Mesendoderm (in vitro differentiated cells): ENCODE results near the gene MPPED1.

Experiments used
- DNase-seq: peaks from one replicate; pipeline ENCODE4 v3.0.0; 2013
- H2AK5ac ChIP-seq: 2 replicates; pipeline ENCODE4 v1.6.1; 2013; ENCODE audit warnings: low read length, inconsistent platforms
- H2BK120ac ChIP-seq: 2 replicates; pipeline ENCODE4 v1.6.1; 2013; ENCODE audit warnings: low read depth, mild to moderate bottlenecking, low read length, moderate library complexity, mixed read lengths
- H2BK15ac ChIP-seq: replicated peaks from 2 replicates; pipeline ENCODE4 v1.6.1; 2013; ENCODE audit warnings: low read depth, mild to moderate bottlenecking, moderate library complexity
- H2BK5ac ChIP-seq: 2 replicates; pipeline ENCODE4 v1.6.1; 2013; ENCODE audit warnings: low read length, inconsistent platforms
- H3K18ac ChIP-seq: 2 replicates; pipeline ENCODE4 v1.6.1; 2013; ENCODE audit warnings: mild to moderate bottlenecking, low read length, mixed read lengths
- H3K23ac ChIP-seq: one replicate; pipeline ENCODE4 v1.6.1; 2013; ENCODE audit warnings: low read length
- H3K27ac ChIP-seq: 2 replicates; pipeline ENCODE4 v1.5.1; 2013; ENCODE audit warnings: low read depth, mild to moderate bottlenecking, inconsistent platforms, low read length, moderate library complexity
- H3K27me3 ChIP-seq: 2 replicates; pipeline ENCODE4 v1.6.1; 2013; ENCODE audit warnings: low read length, control low read depth, mild to moderate bottlenecking, inconsistent platforms; ENCODE audit not compliant: insufficient read depth, poor library complexity
- H3K36me3 ChIP-seq: 2 replicates; pipeline ENCODE4 v1.6.1; 2013; ENCODE audit warnings: low read length, inconsistent platforms; ENCODE audit not compliant: control insufficient read depth, insufficient read depth
- H3K4ac ChIP-seq: one replicate; pipeline ENCODE4 v1.6.1; 2013; ENCODE audit warnings: low read depth, mild to moderate bottlenecking, low read length, moderate library complexity
- H3K4me1 ChIP-seq: 2 replicates; pipeline ENCODE4 v1.6.1; 2013; ENCODE audit warnings: low read depth, low read length, inconsistent platforms; ENCODE audit not compliant: control insufficient read depth
- H3K4me2 ChIP-seq: 2 replicates; pipeline ENCODE4 v1.6.1; 2013; ENCODE audit warnings: low read length
- H3K4me3 ChIP-seq: 2 replicates; pipeline ENCODE4 v1.5.1; 2013; ENCODE audit warnings: mild to moderate bottlenecking, low read length
- H3K56ac ChIP-seq: one replicate; pipeline ENCODE4 v1.6.1; 2013; ENCODE audit warnings: low read length
- H3K79me1 ChIP-seq: 2 replicates; pipeline ENCODE4 v1.6.1; 2013; ENCODE audit warnings: low read length, inconsistent platforms
- H3K79me2 ChIP-seq: 2 replicates; pipeline ENCODE4 v1.6.1; 2013; ENCODE audit warnings: mild to moderate bottlenecking, low read length; ENCODE audit not compliant: control insufficient read depth, insufficient read depth
- H3K9ac ChIP-seq: 2 replicates; pipeline ENCODE4 v1.6.1; 2013; ENCODE audit warnings: low read length, inconsistent platforms
- H4K5ac ChIP-seq: one replicate; pipeline ENCODE4 v1.6.1; 2013; ENCODE audit warnings: low read length
- H4K8ac ChIP-seq: one replicate; pipeline ENCODE4 v1.6.1; 2013; ENCODE audit warnings: low read depth, mild to moderate bottlenecking, control low read depth, low read length, moderate library complexity
- WGBS: extraction: QIAGEN DNeasy Blood & Tissue Kit; methylation state at CpG from one replicate; pipeline ENCODE4 v1.1.7; 2013; ENCODE audit warnings: low lambda C conversion rate, missing lambda C conversion rate; ENCODE audit not compliant: insufficient coverage; ENCODE audit errors: extremely low coverage; 5-methylcytosine and 5-hydroxymethylcytosine counted together

Gene MPPED1

GRCh38 chr22:43526946-43527345 lies 115.1 kb downstream of the MPPED1 start:
- Histone ChIP-seq H3K4me1 (no peaks in the 10 kb centered on the region), H3K27me3 (no peaks in the 10 kb centered on the region), H3K56ac (no peak overlapping the region), H3K79me1 (no peaks in the 10 kb centered on the region), H3K79me2 (no peaks in the 10 kb centered on the region), H3K4ac (no peak overlapping the region), H3K36me3 (no peaks in the 10 kb centered on the region), H4K5ac (no peak overlapping the region), H2BK15ac (no peak overlapping the region), H2BK5ac (no peak overlapping the region), H2AK5ac (no peak overlapping the region), H3K9ac (no peak overlapping the region), H2BK120ac (no peak overlapping the region), H4K8ac (no peak overlapping the region), H3K27ac (no peak overlapping the region), H3K4me3 (no peak overlapping the region), H3K4me2 (no peak overlapping the region), H3K18ac (no peak overlapping the region), H3K23ac (no peak overlapping the region)
- no CpG with 5 or more reads among the region's 5 CpGs for WGBS
- DNase-seq = no peak

DNA sequence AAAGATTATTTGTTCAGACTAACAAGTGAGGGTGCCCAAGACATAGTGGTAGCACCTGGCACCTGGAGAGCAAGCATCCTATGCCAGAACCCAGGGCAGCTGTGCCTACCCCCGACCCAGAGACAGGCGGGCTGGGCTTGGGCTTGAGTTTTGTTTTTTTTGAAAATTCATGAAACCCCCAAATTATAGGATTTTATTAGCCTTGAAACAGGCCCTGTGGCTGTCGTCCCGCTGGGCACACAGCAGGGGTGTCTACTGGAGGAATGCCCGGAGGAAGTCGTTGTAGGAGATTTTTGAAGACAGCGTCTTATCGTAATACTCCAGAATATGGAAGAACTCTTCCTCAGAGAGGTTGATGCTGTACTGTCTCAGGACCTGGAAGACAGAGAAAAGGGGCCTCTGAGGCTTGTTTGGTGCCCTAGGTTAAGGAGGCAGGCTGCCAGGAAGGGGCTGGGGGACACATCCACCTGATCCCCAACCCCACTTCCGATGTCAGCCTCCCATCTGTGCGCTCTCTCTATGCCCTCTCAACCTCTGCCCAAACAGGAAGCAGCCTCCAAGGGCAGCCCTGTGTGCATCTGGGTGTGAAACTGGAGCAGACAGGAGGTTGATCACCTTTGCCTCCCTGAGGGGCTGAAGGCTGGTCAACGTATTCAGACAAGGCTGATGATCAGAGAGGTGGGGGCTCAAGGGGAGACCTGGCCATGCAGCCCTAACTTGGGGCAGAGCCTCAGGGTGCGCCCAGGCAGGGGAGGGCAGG lies 117.0 kb downstream of the MPPED1 start:
- no peak overlapping the region for H3K4me2 ChIP-seq
- H3K4ac ChIP-seq = no peak overlapping the region
- no peaks in the 10 kb centered on the region for H3K79me2 ChIP-seq
- H3K27ac ChIP-seq = no peak overlapping the region
- H3K4me3 ChIP-seq = no peak overlapping the region
- H2BK5ac ChIP-seq = no peak overlapping the region
- H3K56ac ChIP-seq = no peak overlapping the region
- no peak overlapping the region for H3K23ac ChIP-seq
- H2BK120ac ChIP-seq = no peak overlapping the region
- DNase-seq = no peak
- no peak overlapping the region for H2BK15ac ChIP-seq
- no peaks in the 10 kb centered on the region for H3K36me3 ChIP-seq
- H3K27me3 ChIP-seq = no peaks in the 10 kb centered on the region
- no peaks in the 10 kb centered on the region for H3K4me1 ChIP-seq
- no peaks in the 10 kb centered on the region for H3K79me1 ChIP-seq
- WGBS = no CpG with 5 or more reads among the region's 12 CpGs
- no peak overlapping the region for H3K9ac ChIP-seq
- H4K5ac ChIP-seq = no peak overlapping the region
- H4K8ac ChIP-seq = no peak overlapping the region
- H2AK5ac ChIP-seq = no peak overlapping the region
- H3K18ac ChIP-seq = no peak overlapping the region

- Histone ChIP-seq H3K18ac (no peak overlapping the region), H2BK5ac (no peak overlapping the region), H4K8ac (no peak overlapping the region), H3K36me3 (no peaks in the 10 kb centered on the region), H3K4me1 (no peaks in the 10 kb centered on the region), H3K79me2 (no peaks in the 10 kb centered on the region), H3K4me2 (no peak overlapping the region), H2AK5ac (no peak overlapping the region), H3K4me3 (no peak overlapping the region), H2BK15ac (no peak overlapping the region), H3K9ac (no peak overlapping the region), H2BK120ac (no peak overlapping the region), H3K56ac (no peak overlapping the region), H4K5ac (no peak overlapping the region), H3K23ac (no peak overlapping the region), H3K4ac (no peak overlapping the region), H3K27ac (no peak overlapping the region), H3K27me3 (no peaks in the 10 kb centered on the region), H3K79me1 (no peaks in the 10 kb centered on the region)
- WGBS = no CpG with 5 or more reads among the region's 2 CpGs
- no peak for DNase-seq
These were observed 117.6 kb downstream of the MPPED1 start for GRCh38 chr22:43529461-43529860.

DNA sequence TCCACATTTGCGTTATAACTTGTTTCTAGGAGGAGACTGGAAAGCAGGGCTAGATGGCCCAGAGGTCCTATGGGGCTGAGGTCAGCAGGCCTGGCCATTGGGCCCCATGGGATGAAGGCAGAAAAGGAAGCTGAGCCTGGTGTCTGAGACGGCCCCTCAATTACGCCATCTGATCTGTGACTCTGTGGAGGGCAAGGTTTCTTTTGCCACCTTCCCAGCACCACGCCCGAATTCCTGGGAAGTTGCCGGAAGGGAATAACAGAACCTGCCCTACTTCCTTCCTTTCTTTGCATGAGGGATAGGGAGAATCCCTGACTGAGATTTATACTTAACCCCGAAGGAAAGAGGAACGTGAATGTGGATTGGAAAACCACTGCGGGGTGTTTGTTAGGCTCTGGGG lies 118.1 kb downstream of the MPPED1 start:
- WGBS = no CpG with 5 or more reads among the region's 9 CpGs
- H3K27me3 ChIP-seq = no peaks in the 10 kb centered on the region
- no peak overlapping the region for H4K5ac ChIP-seq
- H3K9ac ChIP-seq = no peak overlapping the region
- H3K79me2 ChIP-seq = no peaks in the 10 kb centered on the region
- no peak overlapping the region for H3K4ac ChIP-seq
- H2BK120ac ChIP-seq = no peak overlapping the region
- H2BK5ac ChIP-seq = no peak overlapping the region
- H3K56ac ChIP-seq = no peak overlapping the region
- H2AK5ac ChIP-seq = no peak overlapping the region
- no peaks in the 10 kb centered on the region for H3K36me3 ChIP-seq
- DNase-seq = peak; percentile 16
- H3K4me3 ChIP-seq = no peak overlapping the region
- no peak overlapping the region for H2BK15ac ChIP-seq
- no peak overlapping the region for H3K23ac ChIP-seq
- no peak overlapping the region for H3K4me2 ChIP-seq
- H3K18ac ChIP-seq = no peak overlapping the region
- no peaks in the 10 kb centered on the region for H3K79me1 ChIP-seq
- H4K8ac ChIP-seq = no peak overlapping the region
- no peak overlapping the region for H3K27ac ChIP-seq
- no peaks in the 10 kb centered on the region for H3K4me1 ChIP-seq

DNA sequence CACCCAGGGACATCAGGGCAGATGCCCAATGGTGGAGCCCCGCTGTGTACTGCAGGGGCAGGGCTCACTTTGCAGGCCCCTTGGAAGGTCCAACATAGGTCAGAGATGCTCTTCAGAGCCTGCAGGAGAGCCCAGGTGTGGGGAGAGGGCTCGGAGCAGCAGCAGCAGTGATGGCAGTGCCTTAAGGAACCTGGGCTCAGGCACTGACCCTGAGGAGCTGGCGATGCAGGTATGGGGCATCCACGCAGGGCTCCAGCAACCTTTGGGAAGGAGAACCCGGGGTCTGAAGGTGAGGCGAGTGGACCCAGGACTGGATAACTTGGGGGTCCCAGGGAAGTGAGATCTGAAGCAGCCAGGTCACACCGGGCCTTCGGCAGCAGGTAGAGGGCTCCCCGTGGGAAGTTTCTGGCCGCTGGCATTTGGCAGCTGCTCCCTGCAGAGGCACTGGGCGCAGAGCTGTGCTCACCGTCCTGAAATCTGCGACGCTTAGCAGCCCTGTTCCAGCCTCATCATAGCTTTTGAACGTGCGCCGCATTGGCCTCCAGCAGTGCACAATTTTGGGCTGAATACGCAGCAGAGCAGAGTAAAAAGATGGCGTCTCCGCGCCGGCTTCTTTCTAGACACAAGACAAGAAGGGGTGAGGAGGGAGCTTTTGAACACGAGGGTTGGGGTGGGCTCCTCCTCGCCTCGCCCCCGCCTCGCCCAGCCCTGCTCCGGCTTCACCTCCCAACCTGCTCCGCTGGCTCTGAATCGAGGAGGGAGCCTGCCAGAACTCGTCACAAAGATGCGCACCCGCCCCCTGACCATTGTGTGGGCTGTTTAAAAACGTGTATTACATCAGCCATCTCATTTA lies 118.8 kb downstream of the MPPED1 start:
- no peak overlapping the region for H4K8ac ChIP-seq
- H3K36me3 ChIP-seq = no peaks in the 10 kb centered on the region
- H3K27me3 ChIP-seq = no peaks in the 10 kb centered on the region
- no peaks in the 10 kb centered on the region for H3K79me1 ChIP-seq
- H3K9ac ChIP-seq = no peak overlapping the region
- H3K18ac ChIP-seq = no peak overlapping the region
- no peak overlapping the region for H3K56ac ChIP-seq
- no peak overlapping the region for H2BK120ac ChIP-seq
- no peak overlapping the region for H2AK5ac ChIP-seq
- no peak overlapping the region for H3K4me3 ChIP-seq
- H4K5ac ChIP-seq = no peak overlapping the region
- H2BK5ac ChIP-seq = no peak overlapping the region
- H3K27ac ChIP-seq = no peak overlapping the region
- H3K4me1 ChIP-seq = no peaks in the 10 kb centered on the region
- peak; percentile 21 for DNase-seq
- no peak overlapping the region for H3K23ac ChIP-seq
- no peaks in the 10 kb centered on the region for H3K79me2 ChIP-seq
- H3K4me2 ChIP-seq = no peak overlapping the region
- H3K4ac ChIP-seq = no peak overlapping the region
- WGBS = no CpG with 5 or more reads among the region's 34 CpGs
- H2BK15ac ChIP-seq = no peak overlapping the region
